SK-N-SH treated with all-trans-retinoic acid at 6 μM for 48 hours (cell line): ENCODE results near the gene ACACB.

Experiments used
- ATAC-seq: fragments of 200-7000 bp; cut with Tn5 transposase; 3 replicates; pipeline ENCODE4 v1.9.1; 2020; ENCODE audit warnings: mild to moderate bottlenecking, moderate library complexity
- ARNTL ChIP-seq: fragments of 450-650 bp; formaldehyde crosslinking; IDR thresholded peaks from 2 replicates; pipeline ENCODE4 v1.5.0; 2020; ENCODE audit warnings: low read depth, mild to moderate bottlenecking, moderate library complexity, borderline replicate concordance
- BACH2 ChIP-seq: fragments of 250-450 bp; sonication (Bioruptor Pico); IDR thresholded peaks from 2 replicates; pipeline ENCODE4 v1.9.0; 2021; ENCODE audit warnings: mild to moderate bottlenecking, borderline replicate concordance
- CREB5 ChIP-seq: fragments of 250-450 bp; sonication (Bioruptor Pico); IDR thresholded peaks from 2 replicates; pipeline ENCODE4 v1.5.1; 2020; ENCODE audit warnings: low read depth, mild to moderate bottlenecking, moderate library complexity
- CSDC2 ChIP-seq: fragments of 250-450 bp; sonication (Bioruptor Pico); IDR thresholded peaks from 2 replicates; pipeline ENCODE4 v1.5.0; 2020; ENCODE audit warnings: mild to moderate bottlenecking, moderate library complexity
- CSRNP3 ChIP-seq: fragments of 250-450 bp; sonication (Bioruptor Pico); IDR thresholded peaks from 2 replicates; pipeline ENCODE4 v1.5.1; 2021; ENCODE audit warnings: mild to moderate bottlenecking, moderate library complexity
- GLIS3 ChIP-seq: fragments of 250-450 bp; sonication (Bioruptor Pico); IDR thresholded peaks from 2 replicates; pipeline ENCODE4 v1.5.0; 2020; ENCODE audit warnings: mild to moderate bottlenecking, moderate library complexity
- ISL1 ChIP-seq: fragments of 250-450 bp; sonication (Bioruptor Pico); IDR thresholded peaks from 2 replicates; pipeline ENCODE4 v2.1.2; 2022; ENCODE audit warnings: mild to moderate bottlenecking, moderate library complexity
- OSR1 ChIP-seq: fragments of 250-450 bp; sonication (Bioruptor Pico); IDR thresholded peaks from 2 replicates; pipeline ENCODE4 v1.8.0; 2022; ENCODE audit warnings: moderate library complexity, mild to moderate bottlenecking, inconsistent platforms
- PATZ1 ChIP-seq: fragments of 250-450 bp; sonication (Bioruptor Pico); IDR thresholded peaks from 2 replicates; pipeline ENCODE4 v1.8.0; 2020; ENCODE audit warnings: mild to moderate bottlenecking, moderate library complexity, borderline replicate concordance
- POU6F1 ChIP-seq: fragments of 250-450 bp; sonication (Bioruptor Pico); IDR thresholded peaks from 2 replicates; pipeline ENCODE4 v1.8.0; 2021; ENCODE audit warnings: low read depth, mild to moderate bottlenecking, moderate library complexity, borderline replicate concordance
- PPARA ChIP-seq: fragments of 250-450 bp; sonication (Bioruptor Pico); IDR thresholded peaks from 2 replicates; pipeline ENCODE4 v1.5.0; 2020; ENCODE audit warnings: mild to moderate bottlenecking, borderline replicate concordance
- RARB ChIP-seq: fragments of 250-450 bp; sonication (Bioruptor Pico); IDR thresholded peaks from 2 replicates; pipeline ENCODE4 v1.8.0; 2021; ENCODE audit warnings: mild to moderate bottlenecking, moderate library complexity
- SNAI2 ChIP-seq: fragments of 250-450 bp; sonication (Bioruptor Pico); IDR thresholded peaks from 2 replicates; pipeline ENCODE4 v1.5.0; 2020; ENCODE audit warnings: mild to moderate bottlenecking, moderate library complexity
- TCF4 ChIP-seq: fragments of 250-450 bp; sonication (Bioruptor Pico); IDR thresholded peaks from 2 replicates; pipeline ENCODE4 v1.8.0; 2021; ENCODE audit warnings: mild to moderate bottlenecking, moderate library complexity, borderline replicate concordance
- TOX ChIP-seq: fragments of 250-450 bp; sonication (Bioruptor Pico); IDR thresholded peaks from 2 replicates; pipeline ENCODE4 v1.8.0; 2021; ENCODE audit warnings: mild to moderate bottlenecking, moderate library complexity, borderline replicate concordance
- TSHZ2 ChIP-seq: fragments of 250-450 bp; sonication (Bioruptor Pico); IDR thresholded peaks from 2 replicates; pipeline ENCODE4 v1.5.0; 2020; ENCODE audit warnings: mild to moderate bottlenecking, moderate library complexity
- ZFP3 ChIP-seq: fragments of 250-450 bp; sonication (Bioruptor Pico); IDR thresholded peaks from 2 replicates; pipeline ENCODE4 v1.5.0; 2020; ENCODE audit warnings: mild to moderate bottlenecking, moderate library complexity
- ZFP30 ChIP-seq: fragments of 450-650 bp; formaldehyde crosslinking; IDR thresholded peaks from 2 replicates; pipeline ENCODE4 v1.5.0; 2022; ENCODE audit warnings: mild to moderate bottlenecking, moderate library complexity
- ZNF70 ChIP-seq: fragments of 450-650 bp; formaldehyde crosslinking; IDR thresholded peaks from 2 replicates; pipeline ENCODE4 v1.5.0; 2020; ENCODE audit warnings: mild to moderate bottlenecking, moderate library complexity
- ZNF8 ChIP-seq: fragments of 450-650 bp; formaldehyde crosslinking; IDR thresholded peaks from 2 replicates; pipeline ENCODE4 v1.5.0; 2020; ENCODE audit warnings: mild to moderate bottlenecking, moderate library complexity

ACACB gene

GRCh38 chr12:109154451-109155438 is 38.4 kb downstream of the ACACB start (continued):
- TF ChIP-seq CREB5 (no peak), SNAI2 (CRISPR knock-in tag) (no peak)

GRCh38 chr12:109156036-109156435 is 39.6 kb downstream of the ACACB start:
- ATAC-seq = no peak
- TF ChIP-seq CSDC2 (CRISPR knock-in tag) = no peak
- TF ChIP-seq RARB = no peak
- TF ChIP-seq GLIS3 = no peak
- no peak for TF ChIP-seq ZNF8 (CRISPR knock-in tag)
- TF ChIP-seq CSRNP3 (CRISPR knock-in tag) = no peak
- no peak for TF ChIP-seq PATZ1 (CRISPR knock-in tag)
- no peak for TF ChIP-seq BACH2
- TF ChIP-seq TCF4 (CRISPR knock-in tag) = no peak
- TF ChIP-seq OSR1 (CRISPR knock-in tag) = no peak
- no peak for TF ChIP-seq ZFP3
- no peak for TF ChIP-seq ZNF70 (CRISPR knock-in tag)
- no peak for TF ChIP-seq TOX (CRISPR knock-in tag)
- no peak for TF ChIP-seq POU6F1 (CRISPR knock-in tag)

GRCh38 chr12:109156586-109156985 is 40.2 kb downstream of the ACACB start:
- TF ChIP-seq RARB (no peak), CREB5 (no peak), CSDC2 (CRISPR knock-in tag) (no peak), CSRNP3 (CRISPR knock-in tag) (no peak), TSHZ2 (CRISPR knock-in tag) (no peak), ISL1 (CRISPR knock-in tag) (no peak), BACH2 (no peak), OSR1 (CRISPR knock-in tag) (no peak), ZFP3 (no peak), ARNTL (CRISPR knock-in tag) (no peak), PPARA (no peak), ZFP30 (no peak)
- no peak for ATAC-seq
